Endothelial cell (in vitro differentiated cells): ENCODE measurements around the gene KRTAP5-11. TPM values are rescaled to one million over a fixed set of nuclear protein-coding genes. Genes with fewer than 3 reads are reported as not detected.

ENCODE experiments used
- DNase-seq: peaks from one replicate; pipeline ENCODE4 v3.0.0; 2021; ENCODE audit warnings: low spot score
- H3K27ac Mint-ChIP-seq: one replicate; pipeline ENCODE4 v1.8.0; 2021; ENCODE audit warnings: mixed read lengths, inconsistent platforms; ENCODE audit not compliant: unreplicated experiment
- H3K27me3 Mint-ChIP-seq: one replicate; pipeline ENCODE4 v1.8.0; 2021; ENCODE audit warnings: mild to moderate bottlenecking, moderate library complexity, mixed read lengths, inconsistent platforms; ENCODE audit not compliant: unreplicated experiment
- H3K36me3 Mint-ChIP-seq: one replicate; pipeline ENCODE4 v1.8.0; 2021; ENCODE audit warnings: mild to moderate bottlenecking, low read depth, mixed read lengths, inconsistent platforms; ENCODE audit not compliant: unreplicated experiment
- H3K4me1 Mint-ChIP-seq: one replicate; pipeline ENCODE4 v1.8.0; 2021; ENCODE audit warnings: mild to moderate bottlenecking, mixed read lengths, inconsistent platforms; ENCODE audit not compliant: unreplicated experiment
- H3K4me3 Mint-ChIP-seq: one replicate; pipeline ENCODE4 v1.8.0; 2021; ENCODE audit warnings: mild to moderate bottlenecking, mixed read lengths, inconsistent platforms; ENCODE audit not compliant: unreplicated experiment
- H3K9me3 Mint-ChIP-seq: one replicate; pipeline ENCODE4 v1.8.0; 2021; ENCODE audit warnings: mixed read lengths, inconsistent platforms; ENCODE audit not compliant: unreplicated experiment
- CTCF ChIP-seq: fragments of 200-600 bp; sonication (generic); IDR thresholded peaks from one replicate; pipeline ENCODE4 v1.5.0; 2021; ENCODE audit warnings: antibody characterized with exemption; ENCODE audit not compliant: unreplicated experiment
- total RNA-seq: library from RNA; stranded (reverse); fragmentation: NEBNext Ultra II Directional; extraction: Animal tissue kit (Norgen Biotek cat#: 25700); gene quantifications from one replicate; pipeline ENCODE4 v1.2.1, GENCODE V29; 2021; ENCODE audit not compliant: unreplicated experiment

The KRTAP5-11 gene
- total RNA-seq, 1 donor from 2014 or later, result not detected

GRCh38 chr11:71558996-71559395, 23.7 kb downstream of the KRTAP5-11 start:
- no peak for TF ChIP-seq CTCF
- DNase-seq, result no peak
- Mint-ChIP-seq H3K4me1 (no peaks in the 10 kb centered on the region), H3K27ac (no peak overlapping the region), H3K27me3 (no peaks in the 10 kb centered on the region), H3K9me3 (no peaks in the 10 kb centered on the region), H3K36me3 (no peaks in the 10 kb centered on the region), H3K4me3 (no peak overlapping the region)

- no peak for DNase-seq
- no peak overlapping the region for H3K4me3 Mint-ChIP-seq
- H3K36me3 Mint-ChIP-seq, result no peaks in the 10 kb centered on the region
- no peaks in the 10 kb centered on the region for H3K4me1 Mint-ChIP-seq
- no peak for TF ChIP-seq CTCF
- no peaks in the 10 kb centered on the region for H3K27me3 Mint-ChIP-seq
- no peak overlapping the region for H3K27ac Mint-ChIP-seq
- no peaks in the 10 kb centered on the region for H3K9me3 Mint-ChIP-seq
Observed at GRCh38 chr11:71557257-71557656, 25.4 kb downstream of the KRTAP5-11 start.

- no peak for DNase-seq
- no peaks in the 10 kb centered on the region for H3K9me3 Mint-ChIP-seq
- H3K27me3 Mint-ChIP-seq, result no peaks in the 10 kb centered on the region
- no peak overlapping the region for H3K27ac Mint-ChIP-seq
- no peaks in the 10 kb centered on the region for H3K36me3 Mint-ChIP-seq
- H3K4me3 Mint-ChIP-seq, result no peak overlapping the region
- H3K4me1 Mint-ChIP-seq, result peaks cover 5% of the 10 kb centered on the region
- TF ChIP-seq CTCF, result no peak
Observed at GRCh38 chr11:71556018-71556417, 26.7 kb downstream of the KRTAP5-11 start.

GRCh38 chr11:71555508-71555907, 27.2 kb downstream of the KRTAP5-11 start:
- H3K36me3 Mint-ChIP-seq, result no peaks in the 10 kb centered on the region
- TF ChIP-seq CTCF, result no peak
- H3K4me3 Mint-ChIP-seq, result no peak overlapping the region
- H3K9me3 Mint-ChIP-seq, result no peaks in the 10 kb centered on the region
- no peak for DNase-seq
- H3K4me1 Mint-ChIP-seq, result peaks cover 10% of the 10 kb centered on the region
- H3K27me3 Mint-ChIP-seq, result no peaks in the 10 kb centered on the region
- no peak overlapping the region for H3K27ac Mint-ChIP-seq

GRCh38 chr11:71554996-71555395, 27.7 kb downstream of the KRTAP5-11 start:
- Mint-ChIP-seq H3K4me1 (peaks cover 15% of the 10 kb centered on the region), H3K4me3 (no peak overlapping the region), H3K27ac (no peak overlapping the region), H3K27me3 (peaks cover 2% of the 10 kb centered on the region), H3K36me3 (no peaks in the 10 kb centered on the region), H3K9me3 (no peaks in the 10 kb centered on the region)
- no peak for TF ChIP-seq CTCF
- DNase-seq, result no peak
